Measurements from ENCODE around the gene B3GAT3.

- TF ChIP-seq CTCF (conservative IDR thresholded peaks at IDR 0.05): no peak
- TF ChIP-seq ZFX (IDR thresholded peaks at IDR 0.05): no peak
Measured at GRCh38 chr11:62599069-62599696, 22.6 kb downstream of the B3GAT3 start.
